Osteoblast (primary cell): Measurements from ENCODE around the gene DLG4. TPM values are rescaled to one million over a fixed set of nuclear protein-coding genes. Genes with fewer than 3 reads are reported as not detected.

Experiments used
- DNase-seq: peaks from one replicate; pipeline ENCODE4 v3.0.0; 2011; ENCODE audit warnings: low spot score, mixed read lengths; ENCODE audit not compliant: insufficient read length; ENCODE audit errors: missing footprints
- H2AFZ ChIP-seq: 2 replicates; pipeline ENCODE4 v1.6.0; 2011; ENCODE audit warnings: mild to moderate bottlenecking, low read length
- H3K27ac ChIP-seq: 2 replicates; pipeline ENCODE4 v1.5.1; 2011; ENCODE audit warnings: mild to moderate bottlenecking, low read depth, low read length, moderate library complexity
- H3K27me3 ChIP-seq: 2 replicates; pipeline ENCODE4 v1.6.0; 2012; ENCODE audit warnings: mild to moderate bottlenecking, control low read depth, inconsistent platforms, low read length, moderate library complexity; ENCODE audit not compliant: insufficient read depth
- H3K36me3 ChIP-seq: 2 replicates; pipeline ENCODE4 v1.5.1; 2011; ENCODE audit warnings: mild to moderate bottlenecking, low read length, control low read depth, moderate library complexity; ENCODE audit not compliant: insufficient read depth
- H3K4me1 ChIP-seq: 2 replicates; pipeline ENCODE4 v1.5.1; 2011; ENCODE audit warnings: mild to moderate bottlenecking, low read length, control low read depth, moderate library complexity; ENCODE audit not compliant: insufficient read depth
- H3K4me2 ChIP-seq: 2 replicates; pipeline ENCODE4 v1.6.0; 2011; ENCODE audit warnings: mild to moderate bottlenecking, low read length; ENCODE audit not compliant: insufficient read depth
- H3K4me3 ChIP-seq: fragments of 200-600 bp; sonication (generic); 3 replicates; pipeline ENCODE4 v1.5.1; 2012; ENCODE audit warnings: mild to moderate bottlenecking, low read length, inconsistent platforms; ENCODE audit not compliant: insufficient read depth
- H3K79me2 ChIP-seq: 2 replicates; pipeline ENCODE4 v1.6.0; 2012; ENCODE audit warnings: mild to moderate bottlenecking, low read length, control low read depth, inconsistent platforms; ENCODE audit not compliant: insufficient read depth
- H3K9me3 ChIP-seq: 2 replicates; pipeline ENCODE4 v1.5.1; 2011; ENCODE audit warnings: low read depth, low read length, control low read depth
- H4K20me1 ChIP-seq: 2 replicates; pipeline ENCODE4 v1.6.0; 2012; ENCODE audit warnings: mild to moderate bottlenecking, low read length, control low read depth; ENCODE audit not compliant: insufficient read depth
- total RNA-seq: library from RNA; depleted of rRNA; stranded (reverse); fragments of >200 nt; gene quantifications from 2 replicates; pipeline ENCODE4 v1.2.3, GENCODE V29; 2012
- TF ChIP-seq, protein P1 (sequence below): IDR thresholded peaks from 2 replicates; pipeline ENCODE4 v1.5.1; 2011; ENCODE audit warnings: mild to moderate bottlenecking, low read depth, low read length, moderate library complexity; ENCODE audit errors: extremely low read depth

Gene DLG4
- total RNA-seq, 1 donor, result 10.1 TPM

DNA sequence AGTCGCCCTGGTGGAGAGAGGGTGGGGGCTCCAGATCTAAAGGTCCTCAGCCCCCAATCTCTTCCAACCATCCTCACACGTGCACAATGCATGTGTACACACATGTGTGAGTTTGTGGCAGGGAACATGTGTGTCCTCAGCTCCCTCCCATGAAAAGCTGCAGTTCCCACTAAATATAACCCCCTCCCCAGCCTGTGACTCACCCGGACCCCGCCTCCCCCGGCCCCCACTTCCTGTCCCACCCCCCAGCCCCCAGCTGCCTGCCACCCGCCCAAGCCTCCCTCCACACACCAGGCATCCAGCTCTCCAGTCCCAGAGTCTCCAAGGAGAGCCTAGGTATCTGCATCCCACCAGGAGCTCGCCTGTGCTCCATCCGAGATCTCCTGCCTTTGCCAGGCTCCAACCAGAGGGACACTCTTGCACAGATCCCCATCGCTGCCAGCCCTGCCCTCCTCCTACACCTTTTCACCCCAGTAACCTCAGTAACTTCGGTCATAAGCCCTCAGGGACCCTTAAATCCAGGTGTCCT, 3.9 kb downstream of the DLG4 start:
- Histone ChIP-seq H4K20me1 (peaks cover 51% of the 10 kb centered on the region), H3K79me2 (peaks cover 64% of the 10 kb centered on the region), H2AFZ (no peak overlapping the region)

DNA sequence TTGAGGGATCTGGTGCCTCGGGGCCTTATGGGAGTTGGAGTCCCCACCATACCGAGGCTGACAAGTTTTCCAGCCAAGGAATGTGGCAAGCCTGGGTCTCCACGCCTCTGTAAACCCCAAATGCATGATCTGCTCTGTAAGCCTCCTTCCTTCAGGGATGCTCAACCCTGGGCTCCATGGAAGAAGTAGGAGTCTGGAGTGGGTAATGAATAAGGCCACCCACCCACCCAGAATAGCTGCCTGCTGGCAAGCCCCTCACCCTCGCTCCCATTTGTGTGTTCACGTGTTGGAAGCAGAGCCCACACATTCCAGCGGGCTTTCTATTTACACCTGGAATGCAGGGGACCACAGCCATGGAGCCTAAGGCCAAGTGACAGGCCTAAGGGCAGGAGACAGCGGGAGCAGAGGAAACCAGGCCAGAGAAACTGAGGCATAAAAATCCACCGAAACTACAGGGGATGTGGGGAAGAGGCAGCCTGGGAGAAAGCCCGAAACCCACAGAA, 4.4 kb downstream of the DLG4 start:
- H3K4me3 ChIP-seq, result peak overlapping the region; percentile 77
- no peak for DNase-seq
- no peak overlapping the region for H2AFZ ChIP-seq
- peak overlapping the region; percentile 58 for H3K27ac ChIP-seq
- no peaks in the 10 kb centered on the region for H3K9me3 ChIP-seq
- TF ChIP-seq, protein P1, sequence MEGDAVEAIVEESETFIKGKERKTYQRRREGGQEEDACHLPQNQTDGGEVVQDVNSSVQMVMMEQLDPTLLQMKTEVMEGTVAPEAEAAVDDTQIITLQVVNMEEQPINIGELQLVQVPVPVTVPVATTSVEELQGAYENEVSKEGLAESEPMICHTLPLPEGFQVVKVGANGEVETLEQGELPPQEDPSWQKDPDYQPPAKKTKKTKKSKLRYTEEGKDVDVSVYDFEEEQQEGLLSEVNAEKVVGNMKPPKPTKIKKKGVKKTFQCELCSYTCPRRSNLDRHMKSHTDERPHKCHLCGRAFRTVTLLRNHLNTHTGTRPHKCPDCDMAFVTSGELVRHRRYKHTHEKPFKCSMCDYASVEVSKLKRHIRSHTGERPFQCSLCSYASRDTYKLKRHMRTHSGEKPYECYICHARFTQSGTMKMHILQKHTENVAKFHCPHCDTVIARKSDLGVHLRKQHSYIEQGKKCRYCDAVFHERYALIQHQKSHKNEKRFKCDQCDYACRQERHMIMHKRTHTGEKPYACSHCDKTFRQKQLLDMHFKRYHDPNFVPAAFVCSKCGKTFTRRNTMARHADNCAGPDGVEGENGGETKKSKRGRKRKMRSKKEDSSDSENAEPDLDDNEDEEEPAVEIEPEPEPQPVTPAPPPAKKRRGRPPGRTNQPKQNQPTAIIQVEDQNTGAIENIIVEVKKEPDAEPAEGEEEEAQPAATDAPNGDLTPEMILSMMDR, result no peak
- peak overlapping the region; percentile 83 for H3K4me2 ChIP-seq
- H3K79me2 ChIP-seq, result peaks cover 64% of the 10 kb centered on the region
- no peaks in the 10 kb centered on the region for H3K27me3 ChIP-seq
- peaks cover 44% of the 10 kb centered on the region for H3K4me1 ChIP-seq
- peaks cover 50% of the 10 kb centered on the region for H4K20me1 ChIP-seq
- H3K36me3 ChIP-seq, result no peaks in the 10 kb centered on the region

More for the DNA sequence above, 3.9 kb downstream of the DLG4 start:
- Histone ChIP-seq H3K36me3 (peaks cover 1% of the 10 kb centered on the region), H3K27me3 (no peaks in the 10 kb centered on the region), H3K4me1 (peaks cover 48% of the 10 kb centered on the region), H3K9me3 (no peaks in the 10 kb centered on the region), H3K27ac (peak overlapping the region; percentile 55), H3K4me3 (peak overlapping the region; percentile 81), H3K4me2 (peak overlapping the region; percentile 83)
- DNase-seq, result no peak
- TF ChIP-seq, protein P1, result no peak

DNA sequence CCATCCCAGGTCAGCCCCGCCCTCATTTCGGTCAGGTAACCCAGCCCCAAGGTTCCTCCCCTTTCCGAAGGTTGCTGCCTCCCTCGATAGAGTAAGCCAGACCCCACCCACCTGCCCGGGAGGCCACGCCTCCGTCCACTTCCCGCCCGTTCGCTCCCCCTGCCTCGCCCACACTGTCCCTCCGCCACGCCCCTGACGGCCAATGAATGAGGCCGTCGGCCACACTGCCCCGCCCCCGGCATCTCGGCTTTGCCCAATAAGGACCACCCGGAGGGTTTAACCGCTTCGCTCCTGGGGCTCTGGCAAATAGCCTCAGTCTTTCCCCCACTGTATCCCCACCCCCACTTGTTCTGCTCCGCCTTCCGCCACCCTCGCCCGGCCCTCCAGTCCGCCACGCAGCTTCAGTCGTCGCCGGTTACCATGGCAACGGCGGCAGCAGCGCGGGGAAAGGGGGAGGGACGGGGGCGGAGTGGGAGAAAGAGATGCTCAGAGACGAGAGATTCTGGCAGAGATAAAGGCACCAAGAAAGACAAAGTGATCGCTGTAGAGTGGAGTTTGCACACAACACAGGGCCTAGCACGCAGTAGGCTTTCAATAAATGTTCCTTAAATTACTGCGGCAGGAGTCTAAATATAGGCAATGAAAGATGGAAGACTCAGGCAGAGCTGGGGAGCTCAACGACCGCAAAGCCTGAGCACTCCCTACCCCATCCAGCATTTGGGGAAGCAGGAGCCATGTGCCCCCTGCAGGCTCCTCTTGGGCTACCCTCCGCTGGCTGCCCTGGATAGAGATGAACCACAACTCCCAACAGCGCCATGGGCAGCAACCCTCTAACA, 5.1 kb downstream of the DLG4 start:
- H4K20me1 ChIP-seq, result peaks cover 52% of the 10 kb centered on the region
- H3K9me3 ChIP-seq, result no peaks in the 10 kb centered on the region
- TF ChIP-seq, protein P1, result peak; percentile 66
- peaks cover 43% of the 10 kb centered on the region for H3K4me1 ChIP-seq
- H3K36me3 ChIP-seq, result no peaks in the 10 kb centered on the region
- H3K79me2 ChIP-seq, result peaks cover 65% of the 10 kb centered on the region
- DNase-seq, result peak; percentile 100
- no peak overlapping the region for H2AFZ ChIP-seq
- peak overlapping the region; percentile 83 for H3K4me2 ChIP-seq
- H3K27me3 ChIP-seq, result no peaks in the 10 kb centered on the region
- H3K27ac ChIP-seq, result peak overlapping the region; percentile 58
- peak overlapping the region; percentile 77 for H3K4me3 ChIP-seq

DNA sequence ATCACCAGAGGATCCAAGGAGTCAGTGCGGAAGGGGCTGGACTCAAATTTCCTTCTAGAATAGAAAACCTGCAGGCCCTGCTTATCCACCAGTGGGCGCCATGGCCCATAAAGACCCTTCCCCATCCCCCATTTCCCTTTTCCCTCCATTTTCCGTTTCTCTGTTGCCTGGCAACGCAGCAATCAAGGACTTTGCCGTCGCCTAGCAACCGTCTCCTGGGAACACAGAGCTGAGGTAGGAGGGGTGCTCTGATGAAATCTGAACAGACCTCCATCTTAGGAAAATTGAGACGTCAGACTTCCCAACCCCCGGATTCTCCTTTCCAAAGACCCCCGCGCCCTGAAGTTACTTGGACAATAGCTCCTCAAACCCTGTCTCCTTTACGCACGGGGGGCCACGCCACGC, 5.7 kb downstream of the DLG4 start:
- H3K79me2 ChIP-seq, result peaks cover 69% of the 10 kb centered on the region

More for the DNA sequence above, 5.7 kb downstream of the DLG4 start:
- H3K36me3 ChIP-seq, result no peaks in the 10 kb centered on the region
- H3K27me3 ChIP-seq, result no peaks in the 10 kb centered on the region
- no peaks in the 10 kb centered on the region for H3K9me3 ChIP-seq
- H3K27ac ChIP-seq, result peak overlapping the region; percentile 58
- H3K4me3 ChIP-seq, result peak overlapping the region; percentile 77
- H3K4me1 ChIP-seq, result peaks cover 38% of the 10 kb centered on the region
- peak; percentile 94 for DNase-seq
- no peak overlapping the region for H2AFZ ChIP-seq
- H3K4me2 ChIP-seq, result peak overlapping the region; percentile 83
- TF ChIP-seq, protein P1, result peak; percentile 46
- peaks cover 56% of the 10 kb centered on the region for H4K20me1 ChIP-seq
